ENCODE data around the gene TP53I11.
A peak's percentile ranks its signal among the peaks of the same experiment; 100 is the strongest.

Gene TP53I11

GRCh38 chr11:44955015-44955738 is 4.5 kb upstream of the TP53I11 start:
- no peak for DNase-seq

- DNase-seq: no peak
Measured at GRCh38 chr11:44954051-44954906, 3.6 kb upstream of the TP53I11 start.

GRCh38 chr11:44952500-44953260 is 2.0 kb upstream of the TP53I11 start:
- DNase-seq: no peak

GRCh38 chr11:44952082-44952481 is 1.4 kb upstream of the TP53I11 start:
- no peak for DNase-seq

GRCh38 chr11:44950031-44950624 is 555 bp downstream of the TP53I11 start:
- peak; percentile 44 to 57 for DNase-seq

- DNase-seq: peak; percentile 31 to 45
Measured at GRCh38 chr11:44949160-44950030, 1.3 kb downstream of the TP53I11 start.

- no peak for DNase-seq
Measured at GRCh38 chr11:44948155-44948554, 2.5 kb downstream of the TP53I11 start.

- DNase-seq: no peak
Measured at GRCh38 chr11:44947114-44947513, 3.6 kb downstream of the TP53I11 start.

GRCh38 chr11:44946263-44946662 is 4.4 kb downstream of the TP53I11 start:
- no peak for DNase-seq

GRCh38 chr11:44945666-44946065 is 5.0 kb downstream of the TP53I11 start:
- no peak for DNase-seq

GRCh38 chr11:44944853-44945235 is 5.8 kb downstream of the TP53I11 start:
- no peak for DNase-seq

- no peak for DNase-seq
Measured at GRCh38 chr11:44944181-44944852, 6.4 kb downstream of the TP53I11 start.

GRCh38 chr11:44943696-44944095 is 7.0 kb downstream of the TP53I11 start:
- no peak for DNase-seq

- DNase-seq: peak; percentile 39 to 57
Measured at GRCh38 chr11:44943118-44943517, 7.6 kb downstream of the TP53I11 start.

- DNase-seq: no peak
Measured at GRCh38 chr11:44942029-44942955, 8.4 kb downstream of the TP53I11 start.

- no peak for DNase-seq
Measured at GRCh38 chr11:44941259-44942021, 9.2 kb downstream of the TP53I11 start.

GRCh38 chr11:44940835-44941234 is 9.8 kb downstream of the TP53I11 start:
- no peak for DNase-seq

GRCh38 chr11:44940404-44940803 is 10.3 kb downstream of the TP53I11 start:
- no peak for DNase-seq

- no peak for DNase-seq
Measured at GRCh38 chr11:44939673-44940395, 10.8 kb downstream of the TP53I11 start.
